ENCODE results near the gene FBXL14.

DNA sequence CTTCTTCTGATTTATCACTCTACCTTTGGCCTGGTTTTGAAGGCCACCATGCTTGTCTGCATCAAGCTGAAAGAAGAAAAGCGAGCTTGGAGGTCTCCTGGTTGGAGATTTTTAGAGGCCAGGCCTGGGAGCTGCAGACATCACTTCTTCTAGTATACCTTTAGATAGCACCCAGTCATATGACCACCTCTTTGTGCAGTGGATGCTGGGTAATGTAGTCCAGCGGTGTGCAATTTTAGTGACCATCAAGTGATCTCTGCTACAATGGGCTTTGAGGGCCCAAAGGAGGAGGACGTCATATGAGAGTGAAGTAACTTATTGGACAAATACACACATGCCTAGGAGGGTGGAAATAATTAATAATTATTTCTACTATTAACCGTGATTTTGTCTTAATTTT, 19.5 kb upstream of the FBXL14 start:
- TF ChIP-seq, protein P1, sequence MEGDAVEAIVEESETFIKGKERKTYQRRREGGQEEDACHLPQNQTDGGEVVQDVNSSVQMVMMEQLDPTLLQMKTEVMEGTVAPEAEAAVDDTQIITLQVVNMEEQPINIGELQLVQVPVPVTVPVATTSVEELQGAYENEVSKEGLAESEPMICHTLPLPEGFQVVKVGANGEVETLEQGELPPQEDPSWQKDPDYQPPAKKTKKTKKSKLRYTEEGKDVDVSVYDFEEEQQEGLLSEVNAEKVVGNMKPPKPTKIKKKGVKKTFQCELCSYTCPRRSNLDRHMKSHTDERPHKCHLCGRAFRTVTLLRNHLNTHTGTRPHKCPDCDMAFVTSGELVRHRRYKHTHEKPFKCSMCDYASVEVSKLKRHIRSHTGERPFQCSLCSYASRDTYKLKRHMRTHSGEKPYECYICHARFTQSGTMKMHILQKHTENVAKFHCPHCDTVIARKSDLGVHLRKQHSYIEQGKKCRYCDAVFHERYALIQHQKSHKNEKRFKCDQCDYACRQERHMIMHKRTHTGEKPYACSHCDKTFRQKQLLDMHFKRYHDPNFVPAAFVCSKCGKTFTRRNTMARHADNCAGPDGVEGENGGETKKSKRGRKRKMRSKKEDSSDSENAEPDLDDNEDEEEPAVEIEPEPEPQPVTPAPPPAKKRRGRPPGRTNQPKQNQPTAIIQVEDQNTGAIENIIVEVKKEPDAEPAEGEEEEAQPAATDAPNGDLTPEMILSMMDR (IDR thresholded peaks at IDR 0.05 in 8 of 11, conservative IDR thresholded peaks at IDR 0.05 in 3 of 11) = no peak
- TF ChIP-seq POLR2A (IDR thresholded peaks at IDR 0.05) (no peak), POLR2AphosphoS5 (IDR thresholded peaks at IDR 0.05) (no peak)
